PFSK-1 (cell line): ENCODE data around the gene PTPRN2.

ENCODE experiments used
- POLR2AphosphoS5 ChIP-seq: IDR thresholded peaks from 2 replicates; pipeline ENCODE4 v1.6.1; 2012; ENCODE audit warnings: low read depth, mild to moderate bottlenecking, control low read depth, low read length, moderate library complexity
- SIN3A ChIP-seq: IDR thresholded peaks from 2 replicates; pipeline ENCODE4 v1.6.1; 2012; ENCODE audit warnings: mild to moderate bottlenecking, low read length, moderate library complexity, borderline replicate concordance; ENCODE audit not compliant: insufficient read depth
- TAF1 ChIP-seq: IDR thresholded peaks from 2 replicates; pipeline ENCODE4 v1.6.1; 2012; ENCODE audit warnings: low read length, control low read depth, borderline replicate concordance; ENCODE audit not compliant: insufficient read depth
- TF ChIP-seq, protein P1 (sequence below), 2 experiments: IDR thresholded peaks; 2 replicates each; pipeline versions ENCODE4 v1.6.1 to v1.8.0; 2011 to 2012; ENCODE audit warnings: low read depth in 2 of 2, low read length in 2 of 2, control low read depth in 1 of 2, inconsistent platforms in 1 of 2, mild to moderate bottlenecking in 1 of 2, moderate library complexity in 1 of 2; ENCODE audit not compliant: insufficient read depth in 1 of 2

DNA sequence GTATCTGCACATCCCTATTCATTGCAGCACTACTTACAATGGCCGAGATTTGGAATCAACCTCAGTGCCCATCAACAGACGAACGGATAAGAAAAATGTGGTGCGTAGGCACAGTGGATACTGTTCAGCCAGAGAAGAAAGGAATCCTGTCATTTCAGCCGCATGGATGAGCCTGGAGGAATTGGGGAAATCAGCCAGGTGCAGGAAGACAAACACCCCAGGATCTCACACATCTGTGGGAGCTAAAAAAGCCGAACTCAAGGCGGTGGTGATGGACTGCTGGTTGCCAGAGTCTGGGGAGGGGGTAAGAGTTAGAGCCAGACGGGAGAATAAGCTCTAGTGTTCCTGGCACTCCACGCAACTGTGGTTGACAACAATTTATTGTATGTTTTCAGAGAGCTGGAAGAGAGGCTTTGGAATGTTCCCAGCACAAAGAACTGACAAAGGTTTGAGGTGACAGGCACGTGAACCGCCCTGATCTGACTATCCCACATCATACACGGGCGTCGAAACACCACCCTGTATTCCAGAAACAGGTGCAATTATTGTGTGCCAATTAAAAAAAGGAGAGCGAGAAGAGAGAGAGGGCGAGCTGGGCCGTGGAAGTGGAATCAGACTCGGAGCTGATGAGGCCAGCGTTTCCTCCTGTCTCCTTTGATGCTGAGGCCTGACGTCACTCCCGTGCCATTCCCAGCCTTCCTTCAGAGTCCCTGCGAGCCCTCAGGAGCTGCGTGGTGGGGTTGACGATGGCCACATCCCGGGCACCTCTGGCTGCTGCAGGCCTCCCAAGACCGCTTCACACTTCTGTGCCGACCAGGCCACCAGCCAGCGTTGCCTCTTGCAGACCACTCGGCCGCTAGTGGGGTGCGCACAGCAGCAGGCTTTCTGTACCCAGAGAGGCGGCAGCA is 1061.4 kb downstream of the PTPRN2 start:
- TF ChIP-seq POLR2AphosphoS5 = no peak
- TF ChIP-seq, protein P1, sequence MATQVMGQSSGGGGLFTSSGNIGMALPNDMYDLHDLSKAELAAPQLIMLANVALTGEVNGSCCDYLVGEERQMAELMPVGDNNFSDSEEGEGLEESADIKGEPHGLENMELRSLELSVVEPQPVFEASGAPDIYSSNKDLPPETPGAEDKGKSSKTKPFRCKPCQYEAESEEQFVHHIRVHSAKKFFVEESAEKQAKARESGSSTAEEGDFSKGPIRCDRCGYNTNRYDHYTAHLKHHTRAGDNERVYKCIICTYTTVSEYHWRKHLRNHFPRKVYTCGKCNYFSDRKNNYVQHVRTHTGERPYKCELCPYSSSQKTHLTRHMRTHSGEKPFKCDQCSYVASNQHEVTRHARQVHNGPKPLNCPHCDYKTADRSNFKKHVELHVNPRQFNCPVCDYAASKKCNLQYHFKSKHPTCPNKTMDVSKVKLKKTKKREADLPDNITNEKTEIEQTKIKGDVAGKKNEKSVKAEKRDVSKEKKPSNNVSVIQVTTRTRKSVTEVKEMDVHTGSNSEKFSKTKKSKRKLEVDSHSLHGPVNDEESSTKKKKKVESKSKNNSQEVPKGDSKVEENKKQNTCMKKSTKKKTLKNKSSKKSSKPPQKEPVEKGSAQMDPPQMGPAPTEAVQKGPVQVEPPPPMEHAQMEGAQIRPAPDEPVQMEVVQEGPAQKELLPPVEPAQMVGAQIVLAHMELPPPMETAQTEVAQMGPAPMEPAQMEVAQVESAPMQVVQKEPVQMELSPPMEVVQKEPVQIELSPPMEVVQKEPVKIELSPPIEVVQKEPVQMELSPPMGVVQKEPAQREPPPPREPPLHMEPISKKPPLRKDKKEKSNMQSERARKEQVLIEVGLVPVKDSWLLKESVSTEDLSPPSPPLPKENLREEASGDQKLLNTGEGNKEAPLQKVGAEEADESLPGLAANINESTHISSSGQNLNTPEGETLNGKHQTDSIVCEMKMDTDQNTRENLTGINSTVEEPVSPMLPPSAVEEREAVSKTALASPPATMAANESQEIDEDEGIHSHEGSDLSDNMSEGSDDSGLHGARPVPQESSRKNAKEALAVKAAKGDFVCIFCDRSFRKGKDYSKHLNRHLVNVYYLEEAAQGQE (IDR thresholded peaks at IDR 0.05; ENCODE audit: insufficient read depth in 1 of 2, low read depth in 2 of 2, low read length in 2 of 2) = no peak
- TF ChIP-seq SIN3A = no peak
- TF ChIP-seq TAF1 = no peak
